NCI-H1417 (cell line): ENCODE data around the gene PDZD2.
A peak's percentile ranks its signal among the peaks of the same experiment; 100 is the strongest.
"Not testable (repeated sequence)": the region's sequence is repeated elsewhere in the genome, so short reads cannot be mapped to it uniquely, and the experiment has no call there.

Experiments
- DNase-seq, 3 experiments: peaks; one replicate each; lab custom pipeline; 2025; lab: John Stamatoyannopoulos, UW

PDZD2 gene

DNA sequence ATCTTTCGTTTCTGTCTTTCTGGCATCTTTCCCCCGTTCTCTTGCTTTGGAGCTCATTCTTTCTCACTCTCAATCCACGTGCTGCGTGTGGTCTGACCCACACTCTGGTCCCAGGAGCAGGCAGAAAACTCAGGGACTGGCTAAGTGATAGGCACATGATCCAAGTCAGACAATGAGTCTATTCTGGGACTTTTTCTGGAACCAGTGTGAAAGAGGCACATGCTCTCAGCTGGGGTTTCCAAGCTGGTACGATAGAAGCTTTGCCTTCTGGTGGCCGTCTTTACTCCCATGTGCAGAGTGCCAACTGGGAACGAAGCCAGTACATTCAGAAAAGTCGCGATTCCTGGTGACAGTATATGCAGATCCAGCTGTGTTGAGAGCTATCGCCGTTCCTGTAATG is 94.4 kb downstream of the PDZD2 start:
- no peak for DNase-seq

DNA sequence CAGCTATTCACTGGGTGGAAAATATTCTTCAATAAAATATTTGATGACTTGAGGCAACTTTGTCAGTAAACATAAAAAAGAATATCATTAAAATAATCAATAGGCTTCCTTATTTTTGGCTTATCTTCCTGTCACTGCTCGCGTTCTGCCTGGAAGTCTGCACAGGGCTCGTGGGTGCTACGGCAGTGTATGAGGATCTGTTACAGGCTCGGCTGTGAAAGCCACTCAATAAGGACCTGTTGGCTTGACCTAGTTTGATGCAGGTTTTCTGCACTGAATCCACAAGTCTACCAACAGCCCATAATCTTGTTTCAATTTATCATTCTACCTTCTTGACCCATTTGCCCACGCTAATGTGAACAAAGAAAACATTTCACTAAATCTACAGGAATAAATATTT is 97.2 kb downstream of the PDZD2 start:
- no peak for DNase-seq

DNA sequence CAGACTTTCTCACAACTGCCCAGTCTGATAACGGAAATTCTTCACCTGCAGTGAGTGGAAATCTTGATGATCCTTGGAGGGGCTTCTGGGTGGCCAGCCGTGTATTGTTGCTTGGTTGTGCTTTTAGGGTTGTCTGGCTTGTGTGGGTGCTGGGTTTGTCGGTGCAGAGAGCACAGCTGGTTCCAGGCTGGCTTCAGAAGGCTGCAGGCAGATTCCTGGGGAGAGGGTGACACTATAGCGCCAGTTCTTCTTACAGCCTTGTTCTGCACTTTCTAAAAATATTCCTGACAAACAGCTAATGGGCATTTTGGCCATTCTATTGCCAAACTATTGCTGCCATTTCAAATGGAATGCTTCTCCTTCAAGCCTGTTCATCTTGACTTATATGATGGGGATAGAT is 99.3 kb downstream of the PDZD2 start:
- no peak for DNase-seq

DNA sequence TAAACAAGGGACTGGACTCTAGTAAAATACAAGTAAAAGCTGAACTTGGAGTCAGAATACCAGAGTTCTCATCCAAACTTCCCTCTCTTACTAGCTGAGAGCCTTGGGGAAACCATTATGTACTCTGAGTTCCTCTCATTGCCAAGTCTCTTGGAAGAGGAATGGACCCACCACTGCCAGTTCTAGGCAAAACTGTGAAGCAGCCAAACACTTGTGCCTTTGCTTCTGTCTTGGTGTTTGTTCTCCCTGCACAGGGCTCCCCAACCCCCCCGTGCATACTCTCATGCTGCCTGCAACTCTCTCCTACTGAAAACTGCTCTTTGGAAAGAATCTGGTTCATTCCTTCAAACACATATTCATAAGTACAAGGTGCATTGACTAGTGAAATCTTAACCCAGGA is 102.6 kb downstream of the PDZD2 start:
- DNase-seq, result no peak

DNA sequence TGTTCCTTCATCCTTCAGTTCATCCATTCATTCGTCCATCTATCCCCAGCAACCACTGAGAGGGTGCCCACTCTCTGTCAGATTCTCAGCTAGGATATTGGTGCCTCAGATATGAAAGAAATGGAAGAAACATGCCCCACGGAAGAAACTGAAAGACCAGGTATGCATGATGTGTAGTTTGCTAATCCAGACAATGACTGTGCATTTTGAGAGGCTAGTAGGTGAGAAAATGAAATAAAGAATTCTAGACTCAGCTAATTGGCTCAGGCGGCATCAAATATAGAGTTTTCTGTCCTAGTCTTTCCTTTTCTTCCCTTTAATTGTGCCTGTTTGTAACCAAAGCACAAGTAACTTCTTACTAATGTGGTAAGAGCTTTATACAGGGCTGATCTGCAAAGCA is 104.7 kb downstream of the PDZD2 start:
- DNase-seq, result no peak

DNA sequence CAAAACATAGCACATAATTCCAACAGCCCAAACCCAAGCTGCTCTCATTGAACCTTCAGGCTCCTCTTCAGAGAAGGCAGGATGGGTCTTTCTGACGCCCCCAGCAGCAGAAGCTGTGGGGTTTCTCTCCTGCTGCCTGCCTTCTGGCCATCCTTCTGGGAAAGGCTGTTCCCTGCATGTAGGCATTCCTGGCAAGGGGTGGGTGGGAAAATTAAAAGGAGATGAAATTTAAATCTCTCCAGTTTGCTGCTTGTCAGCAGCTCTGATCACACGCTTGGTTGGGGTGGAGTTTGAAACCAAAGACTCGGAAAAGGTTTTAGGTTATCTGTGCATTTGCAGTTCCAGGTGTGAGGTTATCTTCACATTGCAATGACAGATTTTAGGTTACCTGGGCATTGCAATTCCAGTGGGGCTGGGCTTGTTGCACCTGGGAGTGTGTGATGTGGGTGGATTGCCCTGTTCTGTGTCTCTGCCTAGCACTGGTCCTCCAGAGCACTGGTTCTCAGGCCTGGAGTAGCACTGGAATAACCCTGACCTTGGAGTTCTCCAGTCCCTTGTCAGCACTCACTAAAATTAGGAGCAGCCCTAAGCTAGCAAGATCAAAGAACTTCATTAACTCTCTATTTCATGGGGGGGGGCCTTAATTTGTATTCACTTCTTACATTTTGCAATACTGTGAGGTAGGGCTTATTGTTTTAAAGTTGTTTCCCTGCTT is 109.7 kb downstream of the PDZD2 start:
- no peak for DNase-seq

DNA sequence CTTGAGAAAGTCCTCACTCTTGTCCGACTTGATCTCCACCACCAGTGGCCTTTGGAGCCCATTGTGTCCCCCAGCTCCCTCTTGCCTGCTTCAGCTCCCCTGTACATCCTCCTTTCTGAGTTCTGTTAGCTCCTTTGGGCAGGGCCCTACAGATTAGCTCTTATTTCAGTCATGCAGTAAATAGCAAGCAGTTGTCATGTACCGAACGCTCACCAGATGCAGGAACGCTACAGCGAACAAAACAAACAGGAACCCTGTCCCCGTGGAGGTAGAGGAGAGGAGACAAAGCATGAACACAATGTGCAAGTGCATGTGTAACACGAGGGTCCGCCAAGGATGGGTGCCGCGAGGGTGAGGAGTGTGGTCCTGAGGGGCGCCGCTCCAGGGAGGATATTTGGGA is 111.3 kb downstream of the PDZD2 start:
- no peak for DNase-seq

DNA sequence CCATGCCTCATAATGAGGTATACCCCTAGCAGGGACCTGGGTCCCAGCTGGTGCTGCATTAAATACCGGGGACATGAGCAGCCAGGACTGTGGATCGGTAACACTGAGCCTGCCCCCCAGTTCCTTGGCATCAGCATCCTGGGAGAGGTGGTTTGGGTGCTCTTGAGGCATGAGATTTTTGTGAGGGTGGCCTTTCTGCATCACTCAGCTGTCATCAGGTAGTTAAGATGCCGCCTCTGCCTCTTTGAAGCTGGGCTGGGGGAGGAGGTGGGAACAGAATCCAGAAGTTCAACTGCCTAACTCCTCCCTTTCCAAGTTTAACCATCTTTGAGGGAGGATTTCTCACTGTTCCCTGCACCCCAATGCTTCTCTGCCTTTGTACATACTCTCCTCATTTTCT is 112.7 kb downstream of the PDZD2 start:
- no peak for DNase-seq

DNA sequence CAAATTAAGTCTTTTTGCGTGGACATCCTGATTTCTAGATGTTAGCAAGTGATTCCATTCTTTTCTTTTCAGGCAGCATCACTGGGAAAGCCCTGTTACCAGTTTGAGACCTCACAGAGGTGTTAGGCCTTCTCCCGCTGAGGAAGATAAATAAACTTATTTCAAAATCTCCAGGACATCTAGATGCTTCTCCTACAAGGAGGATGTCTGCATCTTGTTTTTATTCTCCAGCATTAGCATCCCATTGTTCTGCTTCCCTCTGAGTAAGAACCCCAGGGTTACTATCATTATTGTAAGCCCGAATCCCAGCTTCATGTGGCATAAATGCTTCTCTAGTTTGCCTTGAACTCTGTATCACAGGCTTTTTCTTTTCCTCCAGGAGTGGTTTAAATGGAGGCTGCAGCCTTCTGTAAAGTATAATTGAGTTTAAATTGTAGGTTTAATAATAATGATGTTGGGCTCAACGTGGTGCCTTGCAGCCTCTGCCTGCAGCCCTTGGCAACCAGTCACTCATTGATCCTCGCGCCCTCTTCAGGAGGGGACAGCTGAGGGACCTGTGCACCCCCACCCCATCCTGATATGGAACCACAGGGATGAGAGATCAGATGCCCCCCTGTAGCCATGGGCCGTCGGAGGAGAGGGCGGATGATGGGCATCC is 114.9 kb downstream of the PDZD2 start:
- peak in 2 of 3 experiments; percentile 4 to 28 for DNase-seq

DNA sequence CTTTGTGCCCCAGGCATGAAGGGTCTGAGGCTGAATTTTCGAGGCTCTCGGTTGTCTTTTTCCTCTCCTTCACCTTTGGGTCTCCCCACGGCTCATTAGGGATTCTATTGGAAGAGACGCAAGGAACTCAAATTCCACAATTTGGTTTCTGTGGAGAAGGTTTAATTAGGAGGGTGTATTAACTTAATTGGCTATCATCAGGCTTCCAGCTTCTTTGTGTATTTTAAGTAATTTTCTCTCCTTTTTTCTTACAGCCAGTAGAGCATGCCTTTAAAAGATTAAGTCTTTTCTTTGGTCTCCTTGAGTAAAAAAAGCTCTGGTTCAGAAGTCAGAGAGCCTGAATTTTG is 115.4 kb downstream of the PDZD2 start:
- no peak for DNase-seq

DNA sequence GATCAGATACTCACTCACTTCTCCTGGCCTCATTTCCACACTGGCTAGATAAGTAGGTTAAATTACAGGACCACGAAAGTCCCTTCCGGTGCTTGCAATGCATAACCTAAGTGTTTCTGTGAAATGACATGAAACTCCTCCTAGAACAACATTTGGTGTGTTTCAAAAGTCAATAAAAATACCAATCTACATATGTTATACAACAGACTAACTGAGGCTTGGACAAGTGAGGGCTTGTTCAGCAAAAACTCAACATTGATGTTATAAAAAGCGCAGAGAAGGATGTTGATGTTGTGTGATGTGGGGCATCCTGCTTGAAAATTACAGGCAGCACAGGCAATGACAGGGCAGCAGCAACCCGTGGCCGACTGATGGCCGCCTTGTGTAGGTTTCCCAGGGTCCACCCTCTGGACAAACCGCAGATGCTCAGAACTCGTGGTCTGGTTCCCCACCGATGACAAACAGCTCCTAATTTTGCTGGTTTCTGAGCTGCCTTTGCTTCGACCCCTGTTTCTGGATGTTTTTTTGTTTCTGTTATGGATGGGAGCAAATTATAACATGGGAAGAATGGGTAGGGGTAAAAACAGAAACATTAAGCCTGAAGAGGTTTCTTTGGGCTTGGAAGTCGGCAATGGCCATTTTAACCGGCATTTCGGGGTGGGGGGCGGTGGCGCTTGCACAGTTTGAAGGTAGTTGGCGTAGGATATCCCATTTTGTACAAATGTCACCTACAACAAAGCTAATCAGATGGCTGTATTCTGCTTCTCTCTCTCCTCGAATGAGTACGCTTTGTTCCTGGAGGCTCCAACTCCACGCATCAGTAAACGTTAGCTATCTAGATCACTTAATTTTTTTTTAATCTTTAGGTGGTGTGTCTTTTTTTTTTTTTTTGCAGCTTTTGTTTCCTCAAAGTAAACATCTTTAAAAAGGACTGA is 116.1 kb downstream of the PDZD2 start:
- DNase-seq, result no peak

DNA sequence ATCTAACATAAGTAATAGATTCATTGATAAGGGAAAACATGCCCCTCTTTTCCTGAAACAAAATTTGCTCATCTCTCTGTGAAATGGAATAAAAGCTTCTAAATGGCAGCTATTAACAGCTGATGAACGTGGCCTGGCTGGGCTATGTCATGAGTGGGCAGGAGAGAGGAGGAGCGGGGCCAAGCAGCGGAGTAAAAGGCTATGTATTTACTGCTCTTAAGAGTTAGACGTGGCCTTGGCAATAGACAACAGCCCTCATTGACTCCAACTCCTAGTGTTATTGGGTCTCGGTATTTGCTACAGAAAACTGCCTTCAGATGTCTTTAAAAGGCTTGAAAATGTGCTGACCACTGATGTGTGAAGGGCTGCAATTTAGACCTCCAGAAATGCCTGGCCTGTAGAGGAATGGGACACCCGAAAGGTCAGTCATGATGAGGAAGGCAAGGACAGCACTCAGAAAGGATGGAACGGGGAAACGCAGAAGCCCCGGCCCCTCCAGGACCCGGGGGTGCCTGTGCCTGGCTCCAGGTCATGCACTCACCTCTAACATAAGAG is 116.8 kb downstream of the PDZD2 start:
- DNase-seq, result no peak

DNA sequence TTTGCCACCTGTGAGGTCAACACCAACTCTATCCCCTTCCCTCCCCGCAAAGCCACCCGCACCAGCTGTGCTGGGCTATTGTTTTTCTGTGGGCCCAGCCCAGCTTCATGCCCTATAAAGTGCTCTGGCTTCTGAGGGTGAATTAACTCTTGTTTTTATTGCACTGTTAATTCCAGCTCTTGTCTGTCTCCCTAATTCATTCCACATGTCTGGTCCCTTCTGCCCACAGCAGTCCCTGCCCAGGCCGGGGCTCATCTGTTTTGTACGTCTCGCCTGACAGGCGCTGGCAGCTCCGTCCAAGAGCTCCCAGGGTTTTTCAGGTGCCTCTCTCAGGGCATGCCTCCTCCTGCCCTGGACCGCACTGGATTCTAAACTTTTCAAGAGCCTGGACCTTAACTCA is 118.9 kb downstream of the PDZD2 start:
- DNase-seq, result no peak

DNA sequence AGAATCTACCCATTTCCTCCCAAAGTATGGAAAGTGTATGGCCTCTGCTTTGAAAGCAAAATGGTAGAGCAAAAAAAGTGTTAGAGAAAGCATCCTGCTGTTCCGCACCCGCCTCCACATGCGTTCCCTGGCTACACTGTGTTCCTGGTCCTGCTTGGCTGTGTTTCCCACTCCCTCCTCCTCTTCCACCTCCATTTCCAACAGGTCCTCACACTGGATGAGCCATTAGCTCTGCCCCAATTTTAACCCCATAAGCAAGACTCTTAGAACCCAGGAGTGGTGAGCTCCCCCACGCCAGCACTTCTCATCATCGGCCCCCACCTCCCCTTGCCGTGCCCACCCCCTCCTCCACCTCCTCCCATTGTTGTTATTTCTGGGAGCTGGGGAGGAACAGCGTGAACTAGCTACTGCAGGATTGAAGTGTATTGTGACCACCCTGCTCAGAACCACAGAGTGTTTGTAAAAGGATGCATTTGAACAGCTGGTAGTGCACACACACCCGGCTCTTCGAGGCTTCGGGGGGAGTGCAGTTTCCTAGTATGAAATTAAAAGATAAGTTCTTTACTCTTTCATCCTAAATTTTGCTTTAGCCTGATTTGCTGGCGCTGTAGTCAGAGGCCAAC is 120.0 kb downstream of the PDZD2 start:
- DNase-seq, result no peak

DNA sequence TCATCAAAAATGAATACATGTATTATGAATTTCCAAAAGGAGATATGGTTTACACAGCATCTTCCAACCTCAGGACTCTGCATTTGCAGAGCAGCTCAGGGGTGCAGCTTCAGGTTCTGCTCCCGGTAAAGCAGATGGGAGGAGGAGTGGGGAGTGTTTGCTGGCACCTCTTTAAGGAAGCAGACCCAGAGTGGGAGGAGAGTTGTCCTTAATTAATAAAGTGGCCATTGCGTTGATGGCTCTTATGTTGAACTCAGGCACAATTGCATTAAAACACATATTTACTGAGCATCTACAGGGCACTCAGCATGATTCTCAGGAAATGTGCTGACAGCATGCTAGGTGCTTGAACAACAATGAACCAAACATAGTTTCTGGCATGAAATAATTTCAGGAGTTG is 121.0 kb downstream of the PDZD2 start:
- peak in 1 of 3 experiments; percentile 5 for DNase-seq

DNA sequence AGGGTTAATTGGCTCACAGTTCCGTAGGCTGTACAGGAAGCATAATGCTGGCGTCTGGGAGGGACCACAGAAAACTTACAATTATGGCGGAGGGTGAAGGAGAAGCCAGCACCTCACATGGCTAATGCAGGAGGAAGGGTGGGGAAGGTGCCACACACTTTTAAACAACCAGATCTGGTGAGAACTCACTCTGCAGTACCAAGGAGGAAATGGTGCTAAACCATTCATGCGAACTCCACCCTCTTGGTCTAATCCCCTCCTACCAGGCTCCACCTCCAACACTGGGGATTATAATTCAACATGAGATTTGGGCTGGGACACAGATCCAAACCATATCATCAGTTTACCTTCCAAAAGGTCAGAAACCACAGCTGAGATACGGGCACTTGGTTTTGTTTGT is 122.9 kb downstream of the PDZD2 start:
- DNase-seq, result no peak

DNA sequence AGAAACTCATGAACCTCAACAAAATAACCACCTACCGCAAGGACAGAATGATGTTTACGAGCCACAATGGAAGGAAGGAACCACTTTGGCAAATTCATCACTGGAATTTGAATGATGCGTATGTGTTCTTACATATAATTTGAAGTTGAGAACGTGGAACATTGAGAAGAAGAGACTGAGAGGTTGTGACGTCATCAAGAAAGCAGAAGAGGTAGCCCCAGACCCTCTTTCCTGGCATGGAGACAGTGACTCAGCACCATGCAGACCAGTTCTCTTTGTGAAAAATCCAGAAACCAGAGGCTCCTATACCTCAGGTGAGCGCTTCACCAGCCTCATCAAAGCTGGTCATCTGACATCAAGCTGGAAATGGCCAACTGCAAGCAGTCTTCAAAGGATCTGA is 124.5 kb downstream of the PDZD2 start:
- no peak for DNase-seq

DNA sequence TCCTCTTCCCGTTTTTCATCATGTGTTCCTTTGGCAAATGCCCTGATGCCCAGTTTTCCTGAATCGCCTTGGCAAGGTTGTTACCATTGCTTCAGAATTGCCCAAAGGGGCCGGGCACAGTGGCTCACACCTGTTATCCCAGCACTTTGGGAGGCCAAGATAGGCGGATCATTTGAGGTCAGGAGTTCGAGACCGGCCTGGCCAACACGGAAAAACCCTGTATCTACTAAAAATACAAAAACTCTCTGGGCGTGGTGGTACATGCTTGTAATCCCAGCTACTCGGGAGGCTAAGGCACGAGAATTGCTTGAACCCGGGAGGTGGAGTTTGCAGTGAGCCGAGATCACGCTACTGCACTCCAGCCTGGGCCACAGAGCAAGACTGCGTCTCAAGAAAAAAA is 125.8 kb downstream of the PDZD2 start:
- DNase-seq, result not testable (repeated sequence)

DNA sequence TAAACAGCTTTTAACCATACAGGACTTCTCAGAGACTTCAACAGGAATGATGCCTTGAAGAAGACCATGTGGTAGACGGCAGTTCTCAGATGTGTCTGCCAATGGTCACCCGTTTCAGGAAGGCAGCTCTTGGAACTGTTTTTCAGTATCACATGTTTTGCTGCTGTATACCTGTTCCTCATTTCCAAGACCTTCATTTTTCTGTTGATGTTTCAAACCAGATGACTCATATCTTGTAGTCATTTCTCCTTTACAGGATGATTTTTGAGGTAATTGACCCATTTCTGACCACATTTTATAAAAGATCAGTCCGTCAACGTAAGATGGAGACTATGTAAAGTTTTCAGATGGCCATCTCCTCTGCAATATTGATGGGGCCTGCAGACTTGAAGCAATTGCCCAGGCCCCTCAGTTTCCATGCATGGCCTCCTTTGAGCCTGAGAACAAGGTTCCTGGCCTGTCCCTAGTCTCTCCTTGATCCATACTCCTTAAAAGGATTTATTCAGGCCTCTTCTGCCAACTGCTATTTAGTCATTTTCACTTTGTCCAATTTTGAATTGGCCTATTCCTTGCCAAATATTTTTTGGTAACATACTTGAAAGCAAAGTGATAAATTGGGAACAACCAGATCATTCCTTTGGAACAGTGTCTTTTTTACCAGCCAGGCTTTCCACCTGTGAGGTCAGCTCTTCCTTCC is 128.6 kb downstream of the PDZD2 start:
- DNase-seq, result no peak

DNA sequence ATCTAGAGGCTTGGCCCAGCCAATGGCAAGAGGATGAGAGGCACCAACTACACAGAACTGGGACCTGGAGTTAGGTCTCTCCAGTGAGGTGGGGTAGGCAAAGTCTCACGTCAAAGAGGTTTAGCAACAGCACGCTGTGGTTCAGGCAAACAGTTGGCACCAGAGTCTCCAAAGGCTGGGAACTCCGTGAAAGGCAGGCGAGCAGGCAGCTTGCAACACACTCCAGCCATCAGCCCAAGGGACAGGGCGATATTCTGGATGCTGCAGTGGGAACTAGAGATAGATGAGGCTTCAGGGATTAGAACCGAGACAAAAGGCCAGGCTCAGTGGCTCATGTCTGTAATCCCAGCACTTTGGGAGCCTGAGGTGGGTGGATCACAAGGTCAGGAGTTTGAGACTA is 129.1 kb downstream of the PDZD2 start:
- no peak for DNase-seq

DNA sequence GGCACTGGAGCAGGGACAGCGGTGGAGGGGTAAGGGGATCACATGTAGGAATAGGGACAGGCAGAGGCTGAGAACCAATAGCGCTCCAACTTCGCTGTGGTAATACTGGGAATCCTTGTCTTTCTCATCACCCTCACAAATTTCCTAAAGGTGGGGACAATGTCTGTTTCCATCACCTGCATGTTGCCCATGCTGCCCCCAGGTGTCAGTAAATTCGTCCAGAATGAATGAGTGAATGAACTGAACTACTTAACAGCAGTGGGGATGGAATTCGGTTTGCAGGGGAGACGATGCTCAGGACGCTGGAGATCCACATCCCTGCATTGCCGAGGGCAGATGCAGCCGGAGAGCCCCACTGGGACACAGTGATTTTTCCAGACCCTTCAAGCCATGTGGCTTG is 129.9 kb downstream of the PDZD2 start:
- no peak for DNase-seq

DNA sequence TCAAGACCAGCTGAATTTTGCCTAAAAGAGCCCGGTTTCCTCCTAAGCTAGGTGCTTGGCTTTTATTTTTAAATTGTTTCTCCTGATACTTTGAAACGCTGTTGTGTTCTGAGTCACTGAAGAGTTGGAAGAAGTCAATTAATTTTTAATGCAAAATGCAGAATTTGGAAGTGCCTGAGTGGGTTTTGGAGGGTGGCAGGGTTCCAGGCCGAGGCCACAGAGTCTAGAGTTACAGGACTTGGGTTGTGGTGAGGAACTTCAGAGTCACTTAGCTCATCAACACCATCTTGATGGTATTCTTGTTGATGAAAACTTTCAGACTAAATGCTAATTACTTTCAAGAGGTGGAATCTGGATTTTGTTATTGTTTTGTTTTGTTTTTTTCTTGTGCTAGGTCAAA is 130.6 kb downstream of the PDZD2 start:
- DNase-seq, result no peak
